Astrocyte (in vitro differentiated cells and primary cell): ENCODE data around the gene RPS6KB2.

Experiments used
- CTCF ChIP-seq: IDR thresholded peaks from 2 replicates; pipeline ENCODE4 v1.5.1; 2011; ENCODE audit warnings: low read depth, mild to moderate bottlenecking, inconsistent platforms, low read length, moderate library complexity; ENCODE audit not compliant: insufficient read depth
- EZH2 ChIP-seq: IDR thresholded peaks from 2 replicates; pipeline ENCODE4 v1.6.1; 2012; ENCODE audit warnings: mild to moderate bottlenecking, low read length, inconsistent platforms; ENCODE audit not compliant: insufficient read depth

GRCh38 chr11:67453816-67454732 is 25.8 kb downstream of the RPS6KB2 start:
- TF ChIP-seq CTCF = no peak
- no peak for TF ChIP-seq EZH2
